IMR-90 (cell line): ENCODE measurements around the gene KRT78. TPM values are rescaled to one million over a fixed set of nuclear protein-coding genes. Genes with fewer than 3 reads are reported as not detected.

Experiments
- ATAC-seq: fragments of 200-7000 bp; cut with Tn5 transposase; 2 replicates; pipeline ENCODE4 v1.9.1; 2020; ENCODE audit warnings: low read depth, mild to moderate bottlenecking, moderate library complexity
- BruUV-seq: library from RNA; stranded (reverse); fragments of 400-500 nt; replicated peaks from 2 replicates; lab custom pipeline; 2021; lab: Mats Ljungman, UMichigan
- CTCF ChIA-PET: fragments of 300-600 bp; formaldehyde crosslinking; extraction: SDS; loops from one replicate; lab custom pipeline; 2021; ENCODE audit warnings: antibody characterized with exemption; lab: Yijun Ruan, JAX
- POLR2A ChIA-PET: fragments of 300-600 bp; sonication (Branson Sonifier 250); formaldehyde crosslinking; loops from one replicate; lab custom pipeline; 2022; ENCODE audit warnings: antibody characterized with exemption; ENCODE audit not compliant: unreplicated experiment; lab: Charles Lee
- DNase-seq: peaks from one replicate; pipeline ENCODE4 v3.0.0; 2013
- H2AFZ ChIP-seq: replicated peaks from 2 replicates; pipeline ENCODE3; 2013; ENCODE audit warnings: low read length, mild to moderate bottlenecking; ENCODE audit not compliant: poor library complexity
- H2AK5ac ChIP-seq: 2 replicates; pipeline ENCODE4 v1.6.1; 2013; ENCODE audit warnings: low read depth, low read length, inconsistent platforms
- H2AK9ac ChIP-seq: replicated peaks from 2 replicates; pipeline ENCODE3; 2013; ENCODE audit warnings: mild to moderate bottlenecking, low read depth, low read length, moderate library complexity; ENCODE audit not compliant: poor library complexity
- H2BK120ac ChIP-seq: 2 replicates; pipeline ENCODE4 v1.6.1; 2013; ENCODE audit warnings: low read depth, low read length, inconsistent platforms
- H2BK15ac ChIP-seq: 3 replicates; pipeline ENCODE4 v1.6.1; 2013; ENCODE audit warnings: low read depth, low read length, inconsistent platforms
- H2BK20ac ChIP-seq: 2 replicates; pipeline ENCODE4 v1.6.1; 2013; ENCODE audit warnings: low read depth, mild to moderate bottlenecking, inconsistent platforms, low read length, moderate library complexity
- H2BK5ac ChIP-seq: 2 replicates; pipeline ENCODE4 v1.6.1; 2013; ENCODE audit warnings: mild to moderate bottlenecking, low read depth, low read length, inconsistent platforms; ENCODE audit not compliant: poor library complexity, severe bottlenecking
- H3K14ac ChIP-seq: replicated peaks from 2 replicates; pipeline ENCODE4 v1.6.1; 2013; ENCODE audit warnings: low read depth, low read length, inconsistent platforms
- H3K18ac ChIP-seq: 2 replicates; pipeline ENCODE4 v1.6.1; 2013; ENCODE audit warnings: low read depth, low read length, control low read depth
- H3K23ac ChIP-seq: 2 replicates; pipeline ENCODE4 v1.6.1; 2013; ENCODE audit warnings: low read depth, low read length, inconsistent platforms
- H3K27ac ChIP-seq: 2 replicates; pipeline ENCODE4 v1.5.1; 2013; ENCODE audit warnings: mild to moderate bottlenecking, control low read depth, low read length; ENCODE audit not compliant: insufficient read depth
- H3K27me3 ChIP-seq: 2 replicates; pipeline ENCODE4 v1.6.1; 2013; ENCODE audit warnings: low read length; ENCODE audit not compliant: control insufficient read depth, insufficient read depth
- H3K36me3 ChIP-seq: 2 replicates; pipeline ENCODE4 v1.6.1; 2013; ENCODE audit warnings: low read length, mixed read lengths; ENCODE audit not compliant: control insufficient read depth, insufficient read depth
- H3K4ac ChIP-seq: 2 replicates; pipeline ENCODE4 v1.6.1; 2013; ENCODE audit warnings: low read depth, low read length, inconsistent platforms
- H3K4me1 ChIP-seq: 2 replicates; pipeline ENCODE4 v1.6.1; 2013; ENCODE audit warnings: low read length, mixed read lengths; ENCODE audit not compliant: control insufficient read depth, insufficient read depth
- H3K4me2 ChIP-seq: 2 replicates; pipeline ENCODE4 v1.6.1; 2013; ENCODE audit warnings: low read depth, mild to moderate bottlenecking, control low read depth, low read length, moderate library complexity
- H3K4me3 ChIP-seq: 2 replicates; pipeline ENCODE4 v1.5.1; 2013; ENCODE audit warnings: low read depth, mild to moderate bottlenecking, control low read depth, low read length, moderate library complexity; ENCODE audit not compliant: insufficient read depth
- H3K56ac ChIP-seq: 2 replicates; pipeline ENCODE4 v1.6.1; 2013; ENCODE audit warnings: low read length, inconsistent platforms; ENCODE audit not compliant: insufficient read depth; ENCODE audit errors: extremely low read depth
- H3K79me1 ChIP-seq, 2 experiments: 2 replicates each; pipeline ENCODE4 v1.6.1; 2013; ENCODE audit warnings: low read length in 2 of 2, inconsistent platforms in 1 of 2, low read depth in 1 of 2
- H3K9ac ChIP-seq: 2 replicates; pipeline ENCODE4 v1.6.1; 2013; ENCODE audit warnings: low read depth, low read length, control low read depth
- H3K9me1 ChIP-seq: 2 replicates; pipeline ENCODE4 v1.6.1; 2013; ENCODE audit warnings: low read length, inconsistent platforms; ENCODE audit not compliant: insufficient read depth
- H3K9me3 ChIP-seq: 2 replicates; pipeline ENCODE4 v1.6.1; 2013; ENCODE audit warnings: low read length; ENCODE audit not compliant: control insufficient read depth, insufficient read depth
- H4K20me1 ChIP-seq: 2 replicates; pipeline ENCODE4 v1.6.1; 2013; ENCODE audit warnings: low read length, inconsistent platforms; ENCODE audit not compliant: insufficient read depth
- H4K5ac ChIP-seq: 2 replicates; pipeline ENCODE4 v1.6.1; 2013; ENCODE audit warnings: mild to moderate bottlenecking, low read depth, low read length, control low read depth
- H4K8ac ChIP-seq, 2 experiments: 2 replicates each; pipeline ENCODE4 v1.6.1; 2013; ENCODE audit warnings: low read depth in 2 of 2, low read length in 2 of 2, control low read depth in 1 of 2, inconsistent platforms in 1 of 2
- H4K91ac ChIP-seq: 2 replicates; pipeline ENCODE4 v1.6.1; 2013; ENCODE audit warnings: low read depth, low read length, inconsistent platforms; ENCODE audit not compliant: insufficient read depth
- CEBPB ChIP-seq: IDR thresholded peaks from 2 replicates; pipeline ENCODE4 v1.6.1; 2012; ENCODE audit warnings: low read depth, low read length, improper control_type of control experiment
- CHD1 ChIP-seq: IDR thresholded peaks from 2 replicates; pipeline ENCODE4 v1.6.1; 2012; ENCODE audit warnings: low read depth, low read length, improper control_type of control experiment
- CTCF ChIP-seq: conservative IDR thresholded peaks from 2 replicates; pipeline ENCODE4 v1.5.1; 2012; ENCODE audit warnings: mild to moderate bottlenecking, low read depth, low read length, improper control_type of control experiment
- FOS ChIP-seq: fragments of 150-350 bp; IDR thresholded peaks from 2 replicates; pipeline ENCODE4 v1.6.1; 2016; ENCODE audit warnings: low read depth, low read length
- MAFK ChIP-seq: IDR thresholded peaks from 2 replicates; pipeline ENCODE4 v1.6.1; 2012; ENCODE audit warnings: low read depth, low read length, improper control_type of control experiment
- NFE2L2 ChIP-seq: fragments of 150-350 bp; IDR thresholded peaks from 2 replicates; pipeline ENCODE4 v1.6.1; 2016; ENCODE audit warnings: low read depth, mild to moderate bottlenecking, low read length
- RAD21 ChIP-seq: IDR thresholded peaks from 2 replicates; pipeline ENCODE4 v1.6.1; 2012; ENCODE audit warnings: low read length, improper control_type of control experiment
- WGBS, 2 experiments: methylation state at CpG; one replicate each; pipeline versions ENCODE4 v1.1.5 to v1.1.7; 2013; ENCODE audit warnings: missing lambda C conversion rate in 2 of 2; ENCODE audit not compliant: insufficient read length in 1 of 2; ENCODE audit errors: extremely low coverage in 2 of 2; 5-methylcytosine and 5-hydroxymethylcytosine counted together
- dilution Hi-C: fragments of 300-500 bp; cut with HindIII; formaldehyde crosslinking; loops from one replicate; pipeline ENCODE4 v1.14.3; 2018; ENCODE audit warnings: low sequenced_read_pairs; ENCODE audit not compliant: unreplicated experiment
- in situ Hi-C: fragments of 300-500 bp; cut with MboI; formaldehyde crosslinking; loops from 3 replicates; pipeline ENCODE4 v1.14.3; 2019; ENCODE audit warnings: low sequenced_read_pairs, inconsistent platforms, mixed read lengths
- intact Hi-C: fragments of 100-400 bp; cut with micrococcal nuclease; formaldehyde crosslinking; loops from 2 replicates; pipeline ENCODE4 v1.10.0; 2022
- polyA plus RNA-seq, 3 experiments: library from polyadenylated mRNA; depleted of rRNA; stranded (reverse); fragments of >200 nt; gene quantifications; 2 replicates each; pipeline ENCODE4 v1.2.3, GENCODE V29; 2012; ENCODE audit warnings: low replicate concordance in 1 of 3
- total RNA-seq: library from RNA; depleted of rRNA; stranded (reverse); fragments of >200 nt; gene quantifications from 2 replicates; pipeline ENCODE4 v1.2.3, GENCODE V29; 2012

Gene KRT78
- total and polyA plus RNA-seq, 2 of the 4 experiments (the other 2 are of a cell fraction), result not detected

GRCh38 chr12:52795694-52796428, 52.9 kb downstream of the KRT78 start, which contains the start of gene KRT3:
KRT3 (minus strand) TSS chr12:52796117; CDS start chr12:52796042, 75 bp downstream.
- CTCF ChIA-PET, result no interaction called here

More at GRCh38 chr12:52795694-52796428, 52.9 kb downstream of the KRT78 start, which contains the start of gene KRT3:
- Histone ChIP-seq H3K4ac (no peak within 1 kb of the TSS), H3K27ac (no peak within 1 kb of the TSS), H2AK5ac (no peak within 1 kb of the TSS), H3K9ac (no peak within 1 kb of the TSS), H3K9me1 (peaks cover 3% of the 10 kb centered on the region; the same call in 1 of the 2 replicates), H4K91ac (no peak within 1 kb of the TSS), H3K23ac (no peak within 1 kb of the TSS), H2AFZ (no peak within 1 kb of the TSS), H3K79me1 (no peaks in the 10 kb centered on the region), H3K27me3 (peaks cover 19% of the 10 kb centered on the region), H2BK20ac (no peak within 1 kb of the TSS), H3K9me3 (no peaks in the 10 kb centered on the region), H2BK120ac (no peak within 1 kb of the TSS), H3K4me2 (no peak within 1 kb of the TSS), H4K20me1 (no peaks in the 10 kb centered on the region; the same call in 1 of the 2 replicates), H4K5ac (no peak within 1 kb of the TSS), H3K14ac (no peak within 1 kb of the TSS), H3K56ac (no peak within 1 kb of the TSS), H3K4me3 (no peak within 1 kb of the TSS), H2AK9ac (no peak within 1 kb of the TSS), H3K36me3 (no peaks in the 10 kb centered on the region), H3K18ac (no peak within 1 kb of the TSS), H2BK5ac (no peak within 1 kb of the TSS), H3K4me1 (no peaks in the 10 kb centered on the region), H2BK15ac (no peak within 1 kb of the TSS), H4K8ac (no peak within 1 kb of the TSS)
- no peak for ATAC-seq
- in situ Hi-C loops, result no loop called here
- 100% methylated on average over 2 of the region's 17 CpGs; no CpG with 5 or more reads in 1 of the 2 experiments for WGBS, 2 experiments
- dilution Hi-C loops, result no loop called here
- intact Hi-C loops, result no loop called here
- POLR2A ChIA-PET, result no interaction called here
- DNase-seq, result no peak
- BruUV-seq, result no TSS peak
- TF ChIP-seq CHD1, result no peak
- no peak for TF ChIP-seq RAD21
- no peak for TF ChIP-seq CEBPB
- no peak for TF ChIP-seq FOS
- TF ChIP-seq MAFK, result no peak
- no peak for TF ChIP-seq CTCF
- TF ChIP-seq NFE2L2, result no peak
